SK-N-SH (cell line): ENCODE results near the gene KRT4. TPM values are rescaled to one million over a fixed set of nuclear protein-coding genes. Genes with fewer than 3 reads are reported as not detected.

Source experiments
- CTCF ChIA-PET: fragments of 300-600, 350-600 bp; formaldehyde crosslinking; extraction: SDS; loops from one replicate; lab custom pipeline; 2021; lab: Yijun Ruan, JAX
- POLR2A ChIA-PET: fragments of 350-600 bp; sonication (Branson Sonifier 250); formaldehyde crosslinking; extraction: SDS; loops from one replicate; lab custom pipeline; 2020; ENCODE audit warnings: antibody characterized with exemption, inconsistent platforms; lab: Yijun Ruan, JAX
- DNase-seq: peaks from one replicate; pipeline ENCODE4 v3.0.0; 2012
- H2AFZ ChIP-seq: fragments of 200-600 bp; sonication (generic); 2 replicates; pipeline ENCODE4 v1.8.1; 2016; ENCODE audit warnings: antibody characterized with exemption, mild to moderate bottlenecking, low read depth
- H3F3A ChIP-seq: fragments of 200-600 bp; sonication (generic); replicated peaks from 2 replicates; pipeline ENCODE3; 2016; ENCODE audit warnings: antibody characterized with exemption, mild to moderate bottlenecking; ENCODE audit not compliant: insufficient read depth
- H3K27ac ChIP-seq, 2 experiments: fragments of 200-500 bp in 1 of 2; fragments of 200-600 bp in 1 of 2; sonication (Bioruptor generic) in 1 of 2; sonication (generic), shearing (Covaris generic) in 1 of 2; 2 replicates each; pipeline versions ENCODE4 v1.5.1 to v1.6.1; 2014 to 2016; ENCODE audit warnings: low read depth in 2 of 2, inconsistent platforms in 1 of 2, low read length in 1 of 2, mild to moderate bottlenecking in 1 of 2, mixed read lengths in 1 of 2
- H3K27me3 ChIP-seq: fragments of 200-600 bp; sonication (generic), shearing (Covaris generic); 2 replicates; pipeline ENCODE4 v1.6.1; 2016; ENCODE audit warnings: mixed run types; ENCODE audit not compliant: insufficient read depth
- H3K36me3 ChIP-seq, 2 experiments: fragments of 200-500 bp in 1 of 2; fragments of 200-600 bp in 1 of 2; sonication (Bioruptor generic) in 1 of 2; sonication (generic) in 1 of 2; replicated peaks in 1 of 2; 2 replicates each; pipeline versions ENCODE3 to v1.5.1; 2014 to 2016; ENCODE audit warnings: low read length in 1 of 2, mild to moderate bottlenecking in 1 of 2; ENCODE audit not compliant: insufficient read depth in 2 of 2, control insufficient read depth in 1 of 2
- H3K4me1 ChIP-seq, 2 experiments: fragments of 200-500 bp in 1 of 2; fragments of 200-600 bp in 1 of 2; sonication (Bioruptor generic) in 1 of 2; sonication (generic), shearing (Covaris generic) in 1 of 2; 2 replicates each; pipeline versions ENCODE4 v1.5.1 to v1.6.1; 2014 to 2016; ENCODE audit warnings: low read depth in 1 of 2, low read length in 1 of 2, mixed run types in 1 of 2; ENCODE audit not compliant: insufficient read depth in 2 of 2, control insufficient read depth in 1 of 2
- H3K4me2 ChIP-seq: fragments of 200-600 bp; sonication (generic), shearing (Covaris generic); 2 replicates; pipeline ENCODE4 v1.6.1; 2017; ENCODE audit warnings: mixed run types
- H3K4me3 ChIP-seq, 2 experiments: fragments of 200-500 bp in 1 of 2; fragments of 200-600 bp in 1 of 2; sonication (Bioruptor generic) in 1 of 2; sonication (generic), shearing (Covaris generic) in 1 of 2; 2 replicates each; pipeline versions ENCODE4 v1.5.1 to v1.8.1; 2014 to 2016; ENCODE audit warnings: low read depth in 2 of 2, inconsistent platforms in 1 of 2, low read length in 1 of 2, mild to moderate bottlenecking in 1 of 2, mixed read lengths in 1 of 2, moderate library complexity in 1 of 2
- H3K79me2 ChIP-seq: fragments of 200-600 bp; sonication (generic); 2 replicates; pipeline ENCODE4 v1.8.1; 2017; ENCODE audit warnings: mild to moderate bottlenecking; ENCODE audit not compliant: insufficient read depth
- H3K9ac ChIP-seq: fragments of 200-600 bp; sonication (generic); 2 replicates; pipeline ENCODE4 v1.6.1; 2017; ENCODE audit warnings: mixed run types
- H3K9me2 ChIP-seq: fragments of 200-600 bp; sonication (generic); 2 replicates; pipeline ENCODE4 v1.6.1; 2017; ENCODE audit warnings: mixed run types
- H3K9me3 ChIP-seq: fragments of 200-600 bp; sonication (generic); 2 replicates; pipeline ENCODE4 v1.6.1; 2017; ENCODE audit warnings: mixed run types, mild to moderate bottlenecking, moderate library complexity
- H4K20me1 ChIP-seq: fragments of 200-600 bp; sonication (generic); 2 replicates; pipeline ENCODE4 v1.6.1; 2017; ENCODE audit warnings: mild to moderate bottlenecking, mixed run types; ENCODE audit not compliant: insufficient read depth
- CHD2 ChIP-seq: fragments of 150-350 bp; IDR thresholded peaks from 2 replicates; pipeline ENCODE4 v1.6.1; 2018; ENCODE audit warnings: low read length; ENCODE audit not compliant: partially characterized antibody
- GABPA ChIP-seq: IDR thresholded peaks from 2 replicates; pipeline ENCODE4 v1.4.0; 2012; ENCODE audit warnings: low read depth, mild to moderate bottlenecking
- JUND ChIP-seq: IDR thresholded peaks from 2 replicates; pipeline ENCODE4 v1.4.0; 2012
- MXI1 ChIP-seq: IDR thresholded peaks from 2 replicates; pipeline ENCODE4 v1.6.1; 2012; ENCODE audit warnings: mild to moderate bottlenecking, low read depth, low read length, improper control_type of control experiment
- NFIC ChIP-seq: IDR thresholded peaks from 2 replicates; pipeline ENCODE4 v1.4.0; 2012; ENCODE audit warnings: borderline replicate concordance
- POLR2AphosphoS5 ChIP-seq: IDR thresholded peaks from 2 replicates; pipeline ENCODE4 v1.6.1; 2012; ENCODE audit warnings: low read depth, low read length
- RCOR1 ChIP-seq: fragments of 150-350 bp; IDR thresholded peaks from 2 replicates; pipeline ENCODE4 v1.6.1; 2017; ENCODE audit warnings: antibody characterized with exemption, low read length
- REST ChIP-seq: IDR thresholded peaks from 2 replicates; pipeline ENCODE4 v1.6.1; 2012; ENCODE audit warnings: mild to moderate bottlenecking, low read depth, low read length, moderate library complexity
- RFX5 ChIP-seq: IDR thresholded peaks from 2 replicates; pipeline ENCODE4 v1.6.1; 2012; ENCODE audit warnings: mild to moderate bottlenecking, improper control_type of control experiment, low read length
- USF1 ChIP-seq: IDR thresholded peaks from 2 replicates; pipeline ENCODE4 v1.4.0; 2012; ENCODE audit warnings: low read depth, borderline replicate concordance
- WGBS: methylation state at CpG from one replicate; pipeline ENCODE4 v1.1.6; 2017; ENCODE audit warnings: low lambda C conversion rate; 5-methylcytosine and 5-hydroxymethylcytosine counted together
- polyA plus RNA-seq, 3 experiments: library from polyadenylated mRNA; depleted of rRNA; stranded (reverse); fragments of >200 nt; gene quantifications; 2 replicates each; pipeline ENCODE4 v1.2.3, GENCODE V29; 2012

The KRT4 gene
- polyA plus RNA-seq, 1 of the 3 experiments (the other 2 are of a cell fraction), result not detected

GRCh38 chr12:52763991-52764390, 49.9 kb downstream of the KRT4 start:
- no peaks in the 10 kb centered on the region for H3F3A ChIP-seq
- no peaks in the 10 kb centered on the region for H3K4me1 ChIP-seq
- H2AFZ ChIP-seq, result no peak overlapping the region
- H3K9ac ChIP-seq, result no peak overlapping the region
- POLR2A ChIA-PET, result no interaction called here
- CTCF ChIA-PET, result interaction anchor here (1.2 to 1.6 kb wide), 3 partner anchors 8 to 217 kb away, joined by 3 read pairs; no protein-coding TSS in a partner anchor
- no peaks in the 10 kb centered on the region for H3K9me2 ChIP-seq
- no peak overlapping the region for H3K27ac ChIP-seq
- H3K4me2 ChIP-seq, result no peak overlapping the region
- no peaks in the 10 kb centered on the region for H3K36me3 ChIP-seq
- H3K79me2 ChIP-seq, result no peaks in the 10 kb centered on the region
- TF ChIP-seq JUND (no peak), RFX5 (no peak), RCOR1 (no peak), REST (no peak), POLR2AphosphoS5 (no peak), CHD2 (no peak)
- H3K9me3 ChIP-seq, result no peaks in the 10 kb centered on the region
- DNase-seq, result no peak
- no peaks in the 10 kb centered on the region; the same call in 1 of the 2 replicates for H3K27me3 ChIP-seq
- H4K20me1 ChIP-seq, result no peaks in the 10 kb centered on the region
- 9% methylated on average over 2 of the region's 2 CpGs for whole genome bisulfite sequencing
- no peak overlapping the region for H3K4me3 ChIP-seq

- no peaks in the 10 kb centered on the region for H3K4me1 ChIP-seq
- no peaks in the 10 kb centered on the region for H3K9me2 ChIP-seq
- no peaks in the 10 kb centered on the region for H3K79me2 ChIP-seq
- no peaks in the 10 kb centered on the region for H3F3A ChIP-seq
- H3K36me3 ChIP-seq, result no peaks in the 10 kb centered on the region
- CTCF ChIA-PET, result interaction anchor here (1.2 kb wide), 1 partner anchor 218 kb away, joined by 3 read pairs; no protein-coding TSS in a partner anchor
- no peaks in the 10 kb centered on the region; the same call in 1 of the 2 replicates for H3K27me3 ChIP-seq
- no peak overlapping the region for H3K4me2 ChIP-seq
- H3K9ac ChIP-seq, result no peak overlapping the region
- POLR2A ChIA-PET, result no interaction called here
- H4K20me1 ChIP-seq, result no peaks in the 10 kb centered on the region
- 23% methylated on average over 9 of the region's 9 CpGs for WGBS
- TF ChIP-seq USF1 (no peak), NFIC (no peak), MXI1 (no peak), REST (no peak), GABPA (no peak)
- no peak for DNase-seq
- no peak overlapping the region for H3K4me3 ChIP-seq
- no peaks in the 10 kb centered on the region for H3K9me3 ChIP-seq
- no peak overlapping the region for H2AFZ ChIP-seq
- H3K27ac ChIP-seq, result no peak overlapping the region
These were observed 50.8 kb downstream of the KRT4 start for GRCh38 chr12:52763036-52763659.
